HFF-Myc (cell line): ENCODE results near the gene POU2F2.

Experiments used
- DNase-seq: peaks from one replicate; pipeline ENCODE4 v3.0.0-alpha.2; 2011; ENCODE audit warnings: low read depth; ENCODE audit errors: extremely low read depth
- H3K4me3 ChIP-seq: replicated peaks from 2 replicates; pipeline ENCODE4 v1.5.1; 2011; ENCODE audit warnings: low read depth, mild to moderate bottlenecking, control low read depth, low read length
- TF ChIP-seq, protein P1 (sequence below): IDR thresholded peaks from 2 replicates; pipeline ENCODE4 v1.5.1; 2012; ENCODE audit warnings: mild to moderate bottlenecking, low read depth, low read length, control low read depth; ENCODE audit errors: missing control alignments

POU2F2 gene

DNA sequence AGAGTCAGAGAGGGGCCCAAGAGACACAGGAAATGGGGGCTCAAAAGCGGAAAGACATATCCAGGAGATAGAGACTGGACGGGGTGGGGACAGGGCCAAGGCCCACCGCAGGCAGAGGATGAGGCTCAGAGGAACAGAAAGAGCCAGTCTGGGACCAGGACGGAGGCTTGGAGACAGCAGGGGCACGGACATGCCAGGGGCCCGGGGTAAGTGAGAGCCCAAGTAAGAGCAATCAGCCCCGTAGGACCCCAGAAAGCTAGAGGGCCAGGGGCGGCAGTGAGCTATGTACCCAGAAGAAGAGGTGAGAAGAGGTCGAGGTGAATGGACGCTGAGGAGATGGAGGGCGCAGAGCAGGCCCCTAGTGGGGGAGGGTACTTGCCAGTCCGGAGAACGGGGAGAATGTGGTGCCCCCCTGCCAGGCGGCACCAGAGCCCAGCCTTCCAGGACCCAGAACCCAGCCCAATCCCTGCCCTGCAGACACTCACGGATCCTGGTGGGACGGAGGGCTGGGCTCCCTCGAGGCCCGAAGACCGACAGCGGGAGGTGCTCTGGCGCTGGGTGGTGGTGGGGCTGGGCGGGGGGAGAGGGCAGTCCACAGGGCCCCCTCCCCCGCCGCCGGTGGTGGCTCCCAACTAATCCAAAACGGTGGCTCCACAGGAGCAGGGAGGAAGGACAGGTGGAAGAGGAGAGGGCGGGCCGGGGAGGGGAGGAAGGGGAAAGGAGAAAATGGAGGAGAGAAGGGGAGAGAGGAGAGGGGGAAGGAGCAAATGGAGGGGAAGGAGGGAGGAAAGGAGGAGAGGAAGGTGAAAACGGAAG is 63.3 kb downstream of the POU2F2 start:
- TF ChIP-seq, protein P1, sequence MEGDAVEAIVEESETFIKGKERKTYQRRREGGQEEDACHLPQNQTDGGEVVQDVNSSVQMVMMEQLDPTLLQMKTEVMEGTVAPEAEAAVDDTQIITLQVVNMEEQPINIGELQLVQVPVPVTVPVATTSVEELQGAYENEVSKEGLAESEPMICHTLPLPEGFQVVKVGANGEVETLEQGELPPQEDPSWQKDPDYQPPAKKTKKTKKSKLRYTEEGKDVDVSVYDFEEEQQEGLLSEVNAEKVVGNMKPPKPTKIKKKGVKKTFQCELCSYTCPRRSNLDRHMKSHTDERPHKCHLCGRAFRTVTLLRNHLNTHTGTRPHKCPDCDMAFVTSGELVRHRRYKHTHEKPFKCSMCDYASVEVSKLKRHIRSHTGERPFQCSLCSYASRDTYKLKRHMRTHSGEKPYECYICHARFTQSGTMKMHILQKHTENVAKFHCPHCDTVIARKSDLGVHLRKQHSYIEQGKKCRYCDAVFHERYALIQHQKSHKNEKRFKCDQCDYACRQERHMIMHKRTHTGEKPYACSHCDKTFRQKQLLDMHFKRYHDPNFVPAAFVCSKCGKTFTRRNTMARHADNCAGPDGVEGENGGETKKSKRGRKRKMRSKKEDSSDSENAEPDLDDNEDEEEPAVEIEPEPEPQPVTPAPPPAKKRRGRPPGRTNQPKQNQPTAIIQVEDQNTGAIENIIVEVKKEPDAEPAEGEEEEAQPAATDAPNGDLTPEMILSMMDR, result no peak
- no peak overlapping the region for H3K4me3 ChIP-seq
- no peak for DNase-seq

DNA sequence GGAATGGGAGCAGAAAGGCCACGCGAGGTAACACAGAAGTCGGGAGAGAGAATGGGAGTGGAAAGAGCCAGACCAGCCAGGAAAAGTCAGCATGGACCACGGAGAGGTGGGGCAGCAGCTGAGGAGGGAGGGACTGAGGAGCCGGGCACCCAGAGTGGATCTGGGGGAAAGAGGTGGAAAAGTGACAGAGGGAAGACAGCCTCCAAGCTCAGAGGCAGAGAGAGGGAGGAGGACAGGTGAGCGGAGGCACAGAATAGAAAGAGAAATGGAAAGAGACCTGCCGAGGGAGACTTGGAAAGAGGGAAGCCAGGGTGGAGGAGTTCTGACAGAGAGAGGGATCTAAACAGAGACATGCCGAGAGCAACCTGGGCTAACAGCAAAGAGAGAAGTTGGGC is 63.9 kb downstream of the POU2F2 start:
- no peak for DNase-seq
- TF ChIP-seq, protein P1, result no peak
- H3K4me3 ChIP-seq, result no peak overlapping the region

DNA sequence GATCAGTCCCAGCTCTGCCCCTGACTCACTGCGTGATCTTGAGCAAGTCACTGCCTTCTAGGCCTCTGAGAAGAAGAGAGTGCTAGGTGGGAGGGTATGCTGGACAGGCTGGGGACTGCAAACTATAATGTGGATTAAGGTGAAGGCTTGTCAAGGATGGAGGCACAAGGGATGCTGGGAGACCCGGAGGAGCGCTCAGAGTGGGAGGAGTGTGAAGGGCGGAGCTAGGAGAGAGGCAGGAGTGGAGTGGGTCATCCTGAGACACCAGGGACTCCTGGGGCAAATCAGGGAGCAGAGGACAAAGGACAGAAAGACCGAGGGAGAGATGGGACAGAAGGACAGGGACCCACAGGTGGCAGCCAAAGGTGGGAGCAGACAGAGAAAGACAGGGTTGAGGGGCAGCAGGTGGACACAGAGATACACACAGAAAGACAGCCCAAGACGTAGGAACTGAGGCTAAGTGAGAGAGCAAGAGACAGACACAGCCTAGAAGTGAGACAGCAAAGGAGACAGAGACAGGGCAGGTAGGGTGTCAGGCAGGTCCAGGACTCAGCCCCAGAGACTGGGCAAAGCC is 64.8 kb downstream of the POU2F2 start:
- no peak overlapping the region for H3K4me3 ChIP-seq
- TF ChIP-seq, protein P1, result no peak
- DNase-seq, result no peak

DNA sequence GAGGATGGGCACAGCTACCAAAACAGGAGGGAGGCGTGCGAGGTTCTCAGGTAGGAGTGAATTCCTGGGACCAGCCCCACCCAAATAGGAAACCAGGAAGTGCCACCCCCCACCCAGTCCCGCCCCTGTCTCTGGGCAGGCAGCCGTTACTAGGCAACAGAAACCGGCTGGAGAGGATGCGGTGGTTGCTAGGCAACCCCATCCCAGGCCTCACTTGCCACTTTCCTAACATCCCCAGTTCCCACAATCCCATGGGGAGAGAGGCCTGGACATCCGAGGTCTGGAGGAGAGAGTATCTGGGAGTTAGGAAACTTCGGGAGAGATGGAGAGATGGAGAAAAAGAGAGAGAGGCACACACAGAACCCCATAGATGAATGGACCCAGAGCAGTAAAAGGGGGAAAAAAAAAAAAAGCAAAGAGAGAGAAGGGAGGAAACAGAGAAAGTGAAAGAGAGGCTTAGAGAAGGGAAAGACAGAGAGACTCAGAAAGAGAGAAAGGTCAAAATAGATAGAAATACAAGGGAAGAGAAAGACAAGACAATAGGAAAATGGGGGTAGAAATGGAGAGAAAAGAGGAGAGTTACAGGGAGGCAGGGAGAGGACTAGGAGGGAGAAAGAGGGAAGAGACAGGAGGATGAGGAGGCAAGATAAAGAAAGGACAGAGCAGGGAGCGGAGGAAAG is 66.0 kb downstream of the POU2F2 start:
- TF ChIP-seq, protein P1, result no peak
- no peak overlapping the region for H3K4me3 ChIP-seq
- DNase-seq, result no peak

DNA sequence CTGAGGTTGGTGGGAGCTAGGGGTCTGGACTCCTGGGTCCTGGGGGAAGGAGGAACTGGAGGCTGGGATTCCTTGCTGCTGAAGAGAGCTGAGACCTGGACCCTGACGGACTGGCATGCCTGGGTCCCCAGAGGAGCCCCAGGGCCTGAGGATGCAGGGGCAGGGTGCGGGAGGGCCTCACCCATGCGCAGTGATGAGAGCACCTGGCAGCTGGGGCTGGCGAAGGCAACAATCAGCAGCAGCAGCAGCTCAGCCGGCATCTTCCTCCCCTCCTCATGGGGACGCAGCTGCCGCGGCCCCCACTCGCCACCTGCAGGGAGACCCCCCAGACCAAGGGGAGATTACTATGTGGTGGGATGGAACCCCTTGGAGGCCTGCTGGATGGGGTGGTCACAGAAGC is 66.7 kb downstream of the POU2F2 start:
- TF ChIP-seq, protein P1, result no peak
- H3K4me3 ChIP-seq, result no peak overlapping the region
- no peak for DNase-seq

DNA sequence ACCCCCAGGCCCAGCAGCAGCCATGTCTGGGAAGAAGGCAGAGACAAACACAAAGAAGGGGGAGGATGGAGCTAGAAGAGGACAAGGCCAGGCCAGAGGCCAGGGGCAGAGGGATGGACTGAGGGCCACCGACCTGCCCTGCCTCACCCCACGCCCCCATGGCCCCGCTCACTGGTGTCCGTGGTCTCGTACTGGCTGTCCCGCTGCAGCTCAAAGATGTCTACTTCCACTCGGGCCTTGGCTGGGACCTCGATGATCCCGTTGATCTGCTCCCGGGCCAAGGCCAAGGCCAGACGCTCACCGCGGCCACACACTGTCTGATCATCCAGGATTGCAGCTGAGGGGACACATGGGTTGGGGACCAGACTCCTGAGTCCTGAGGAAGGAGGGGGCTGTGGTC is 67.2 kb downstream of the POU2F2 start:
- TF ChIP-seq, protein P1, result no peak
- no peak for DNase-seq
- no peak overlapping the region for H3K4me3 ChIP-seq
